Measurements from ENCODE around the gene XPNPEP2.

XPNPEP2 gene

DNA sequence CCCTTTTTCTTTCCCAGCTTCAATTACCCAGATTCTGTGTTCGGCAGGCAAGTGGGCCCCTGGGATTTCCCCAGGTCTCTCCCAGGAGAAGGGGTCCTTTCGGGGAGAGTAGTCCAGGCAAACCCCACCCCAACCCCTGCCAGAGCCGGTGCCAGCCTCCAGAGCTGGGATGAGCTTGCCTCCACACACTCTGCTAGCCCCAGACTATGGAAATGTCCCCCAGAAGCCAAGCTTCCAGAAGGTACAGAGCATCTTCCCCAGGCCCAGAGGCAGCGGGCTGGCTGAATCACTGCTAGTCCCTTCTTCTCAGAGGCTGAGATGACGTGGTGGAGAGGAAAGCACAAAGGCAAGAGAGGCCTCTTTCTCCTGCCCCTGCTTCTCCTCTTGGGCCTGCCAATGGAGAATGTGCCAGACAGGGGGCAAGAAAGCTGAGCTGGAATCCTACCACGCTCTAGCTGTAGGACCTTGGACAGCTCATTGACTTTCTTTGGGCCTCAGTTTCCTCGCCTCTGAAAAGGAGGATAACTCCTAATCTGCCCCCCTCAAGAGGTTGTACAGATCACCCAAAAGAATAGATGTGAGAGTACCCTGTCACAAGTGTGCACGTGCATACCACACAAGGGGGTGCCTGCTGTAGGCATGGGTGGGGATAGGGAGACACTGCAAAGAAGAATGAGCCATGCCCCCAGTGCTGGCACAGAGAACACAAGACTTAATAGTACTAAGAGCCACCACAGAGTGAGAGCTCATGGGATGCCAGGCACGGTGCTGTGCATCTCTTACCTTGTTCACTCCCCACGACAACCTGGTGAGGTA, 43.1 kb downstream of the XPNPEP2 start:
- H3K4me1 Mint-ChIP-seq (ENCODE audit: low read depth in 2 of 2): peaks cover 45 to 47% of the 10 kb centered on the region in 2 donors
- DNase-seq (no peak), ATAC-seq (replicated peaks) (no peak)
- peak overlapping the region; percentile 85 to 93 for H3K27ac Mint-ChIP-seq
- peaks cover 79% of the 10 kb centered on the region for H3K36me3 Mint-ChIP-seq (ENCODE audit: insufficient read depth)
- peak overlapping the region; percentile 95 to 99 for H3K4me3 Mint-ChIP-seq
- H3K27me3 Mint-ChIP-seq: no peaks in the 10 kb centered on the region
- H3K9me3 Mint-ChIP-seq: no peaks in the 10 kb centered on the region

DNA sequence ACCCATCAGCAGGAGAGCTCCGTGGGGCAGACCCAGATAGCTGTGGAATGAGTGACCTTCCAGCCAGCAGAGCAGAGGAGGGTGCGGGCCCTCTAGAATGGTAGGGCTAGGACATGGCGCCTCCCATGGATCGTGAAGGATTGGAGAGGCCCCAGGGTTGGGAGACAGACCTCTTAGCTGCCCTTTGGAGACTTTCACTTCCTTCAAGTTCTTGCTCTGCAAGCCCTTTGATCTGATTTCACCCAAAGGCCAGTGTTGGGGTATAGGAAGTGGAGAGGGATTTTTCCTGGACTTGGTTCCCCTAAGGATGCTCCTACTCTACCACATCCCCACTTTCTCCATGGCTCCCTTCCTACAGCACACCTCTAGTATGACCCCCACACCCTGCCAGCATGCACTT, 43.9 kb downstream of the XPNPEP2 start:
- ATAC-seq (replicated peaks) (no peak), DNase-seq (no peak)
- H3K4me3 Mint-ChIP-seq: peak overlapping the region; percentile 95 to 99
- H3K36me3 Mint-ChIP-seq (ENCODE audit: insufficient read depth): peaks cover 84% of the 10 kb centered on the region
- H3K9me3 Mint-ChIP-seq: no peaks in the 10 kb centered on the region
- peak overlapping the region; percentile 90 to 93 for H3K27ac Mint-ChIP-seq
- H3K27me3 Mint-ChIP-seq: no peaks in the 10 kb centered on the region
- peaks cover 45 to 48% of the 10 kb centered on the region in 2 donors for H3K4me1 Mint-ChIP-seq (ENCODE audit: low read depth in 2 of 2)

DNA sequence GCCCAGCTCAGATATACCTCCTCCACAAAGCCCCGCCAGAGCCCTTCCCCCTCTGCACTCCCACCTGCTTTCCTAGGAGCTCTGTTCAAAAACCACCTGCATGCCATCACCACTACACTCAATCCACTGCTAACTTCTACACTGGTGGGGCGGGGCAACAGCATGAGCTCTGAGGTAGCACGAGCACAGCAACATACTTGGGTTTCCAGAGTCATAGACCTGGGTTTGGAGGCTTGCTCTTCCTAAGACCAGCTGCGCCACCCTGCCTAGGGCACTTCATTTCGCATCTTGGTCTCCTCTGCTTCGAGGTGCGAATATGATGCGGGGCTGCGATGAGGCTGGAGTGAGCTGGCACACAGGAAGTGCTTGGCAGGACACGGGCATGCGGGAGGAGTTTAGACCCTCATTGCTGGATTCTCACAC, 44.5 kb downstream of the XPNPEP2 start:
- H3K4me3 Mint-ChIP-seq: peak overlapping the region; percentile 95 to 99
- H3K4me1 Mint-ChIP-seq (ENCODE audit: low read depth in 2 of 2): peaks cover 45 to 49% of the 10 kb centered on the region in 2 donors
- peak overlapping the region; percentile 90 to 93 for H3K27ac Mint-ChIP-seq
- ATAC-seq (replicated peaks): no peak
- no peaks in the 10 kb centered on the region for H3K9me3 Mint-ChIP-seq
- DNase-seq: no peak
- peaks cover 89% of the 10 kb centered on the region for H3K36me3 Mint-ChIP-seq (ENCODE audit: insufficient read depth)
- no peaks in the 10 kb centered on the region for H3K27me3 Mint-ChIP-seq

DNA sequence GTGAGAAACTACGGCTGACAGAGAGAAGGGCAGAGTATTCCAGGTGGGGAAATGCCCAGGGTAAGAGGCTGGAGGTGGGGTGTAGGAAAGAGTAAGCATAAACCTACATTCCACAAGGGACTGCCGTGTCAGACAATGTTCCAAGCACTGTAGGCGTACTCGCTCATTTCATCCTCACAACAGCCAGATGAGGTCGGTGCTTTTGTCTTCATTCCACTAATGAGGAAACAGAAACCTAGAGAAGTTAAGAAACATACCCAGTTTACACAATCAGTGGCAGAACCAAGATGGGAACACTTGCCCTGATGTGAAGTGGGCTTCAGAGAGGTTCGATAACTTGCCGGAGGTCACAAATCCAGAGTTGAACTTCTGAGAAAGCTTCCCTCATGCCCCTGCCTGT, 45.6 kb downstream of the XPNPEP2 start:
- ATAC-seq (replicated peaks) (no peak), DNase-seq (no peak)
- Mint-ChIP-seq H3K27me3 (no peaks in the 10 kb centered on the region), H3K4me1 (ENCODE audit: low read depth in 2 of 2) (peaks cover 38 to 46% of the 10 kb centered on the region in 2 donors), H3K36me3 (ENCODE audit: insufficient read depth) (peaks cover 92% of the 10 kb centered on the region), H3K9me3 (no peaks in the 10 kb centered on the region), H3K27ac (peak overlapping the region in 1 of 2 donors; percentile 93), H3K4me3 (peak overlapping the region; percentile 95 to 99)

DNA sequence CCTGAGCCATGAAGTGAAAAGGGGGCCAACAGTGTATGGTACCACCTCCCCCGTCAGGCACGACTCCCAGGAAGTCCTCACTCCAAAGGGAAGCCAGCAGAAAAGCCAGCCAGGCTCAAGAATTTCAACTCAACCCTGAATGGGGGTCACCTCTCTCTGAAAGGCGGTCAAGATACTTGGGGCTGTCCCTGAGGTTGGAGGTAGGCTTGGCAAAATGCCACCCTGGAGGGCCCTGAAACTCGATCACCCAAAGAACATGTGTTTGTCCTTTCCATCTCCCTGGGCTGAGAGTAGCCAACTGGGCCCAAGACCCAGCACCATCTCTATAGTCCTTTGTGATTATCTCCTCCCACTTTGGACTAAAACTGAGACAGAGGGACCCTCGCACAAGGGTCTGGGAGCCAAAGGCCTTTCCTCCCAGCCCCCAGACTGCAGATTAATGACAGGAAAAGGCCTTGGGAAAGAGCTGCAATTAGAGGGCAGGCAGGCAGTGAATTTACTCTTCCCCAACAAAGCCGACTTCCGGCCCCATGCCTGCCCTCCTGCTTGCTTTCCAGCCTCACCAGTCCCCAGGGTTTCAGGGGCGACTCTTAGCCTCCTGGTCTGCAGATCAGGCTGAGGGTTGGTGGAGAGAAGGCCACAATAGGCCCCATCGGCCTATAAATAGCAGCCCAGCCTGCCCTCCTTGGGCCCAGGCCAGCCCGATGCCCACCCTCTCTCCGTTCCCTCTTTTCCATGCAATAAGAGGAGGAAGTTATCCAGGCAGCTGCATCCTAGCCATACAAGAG, 46.6 kb downstream of the XPNPEP2 start:
- peak overlapping the region; percentile 84 to 91 for H3K27ac Mint-ChIP-seq
- DNase-seq (no peak), ATAC-seq (replicated peaks) (no peak)
- H3K4me1 Mint-ChIP-seq (ENCODE audit: low read depth in 2 of 2): peaks cover 38 to 44% of the 10 kb centered on the region in 2 donors
- peak overlapping the region; percentile 91 to 95 for H3K4me3 Mint-ChIP-seq
- H3K36me3 Mint-ChIP-seq (ENCODE audit: insufficient read depth): peaks cover 90% of the 10 kb centered on the region
- no peaks in the 10 kb centered on the region for H3K27me3 Mint-ChIP-seq
- no peaks in the 10 kb centered on the region for H3K9me3 Mint-ChIP-seq

DNA sequence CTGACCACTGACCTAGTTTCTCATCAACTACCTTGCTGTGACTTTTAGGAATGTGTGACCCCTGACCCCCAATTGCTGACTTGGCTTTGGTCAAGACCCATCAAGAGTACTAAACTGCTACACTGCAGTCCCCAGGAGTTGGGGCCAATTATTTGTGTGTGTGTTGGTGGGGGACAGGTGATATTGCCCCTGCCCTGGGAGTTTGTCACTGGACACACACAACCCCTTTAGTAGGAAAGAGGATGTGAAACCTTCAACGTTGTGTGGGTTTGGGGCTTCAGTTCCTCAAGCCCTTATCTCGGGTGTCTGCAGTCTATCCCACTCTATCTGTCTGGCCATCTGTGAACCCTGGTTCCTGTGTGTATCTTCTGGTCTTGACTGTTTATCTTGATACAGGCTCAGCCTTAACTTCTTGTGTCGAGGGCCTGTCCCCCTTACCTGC, 47.5 kb downstream of the XPNPEP2 start:
- DNase-seq (no peak), ATAC-seq (replicated peaks) (peak; percentile 14)
- H3K27ac Mint-ChIP-seq: peak overlapping the region; percentile 91 to 95
- H3K4me3 Mint-ChIP-seq: peak overlapping the region; percentile 91 to 95
- no peaks in the 10 kb centered on the region for H3K9me3 Mint-ChIP-seq
- H3K27me3 Mint-ChIP-seq: no peaks in the 10 kb centered on the region
- H3K36me3 Mint-ChIP-seq (ENCODE audit: insufficient read depth): peaks cover 90% of the 10 kb centered on the region
- H3K4me1 Mint-ChIP-seq (ENCODE audit: low read depth in 2 of 2): peaks cover 38 to 44% of the 10 kb centered on the region in 2 donors

DNA sequence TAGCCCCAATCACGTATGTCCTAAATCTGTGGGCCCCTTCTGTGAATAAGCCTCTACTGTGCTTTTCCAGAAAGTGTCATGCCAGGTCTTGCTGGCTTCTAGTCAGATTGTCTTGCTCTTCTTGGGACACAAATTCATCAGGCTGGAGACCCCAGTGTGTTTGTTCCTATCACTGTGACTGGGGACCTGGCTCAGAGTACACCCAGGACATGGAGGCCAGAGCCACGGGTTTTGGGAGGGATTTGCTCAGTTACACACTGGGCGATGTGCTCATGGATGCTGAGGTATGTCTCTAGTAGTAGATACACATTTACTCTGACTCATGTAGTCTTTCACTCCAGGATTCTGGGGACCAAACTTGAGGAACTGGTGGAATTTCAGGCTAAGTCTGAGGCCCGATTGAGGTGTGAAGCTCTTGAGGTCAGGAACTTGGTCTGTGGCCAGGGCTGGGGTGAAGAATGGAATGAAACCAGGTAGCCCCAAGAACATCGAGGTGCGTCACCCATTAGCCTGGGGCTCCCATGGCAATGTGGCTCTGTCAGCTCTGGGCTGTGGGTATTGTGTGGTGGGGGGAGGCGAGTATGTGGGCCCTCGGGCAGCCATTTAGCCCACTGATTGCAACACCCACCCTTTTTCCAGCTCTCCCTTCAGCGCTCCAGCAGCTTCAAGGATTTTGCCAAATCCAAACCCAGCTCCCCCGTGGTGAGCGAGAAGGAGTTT, 48.7 kb downstream of the XPNPEP2 start:
- Mint-ChIP-seq H3K27me3 (no peaks in the 10 kb centered on the region), H3K9me3 (no peaks in the 10 kb centered on the region), H3K4me1 (ENCODE audit: low read depth in 2 of 2) (peaks cover 35 to 41% of the 10 kb centered on the region in 2 donors), H3K4me3 (peak overlapping the region; percentile 72 to 95), H3K27ac (peak overlapping the region; percentile 90 to 95), H3K36me3 (ENCODE audit: insufficient read depth) (peaks cover 90% of the 10 kb centered on the region)
- DNase-seq (peak in 1 of 3 experiments; percentile 17), ATAC-seq (replicated peaks) (peak; percentile 41)

DNA sequence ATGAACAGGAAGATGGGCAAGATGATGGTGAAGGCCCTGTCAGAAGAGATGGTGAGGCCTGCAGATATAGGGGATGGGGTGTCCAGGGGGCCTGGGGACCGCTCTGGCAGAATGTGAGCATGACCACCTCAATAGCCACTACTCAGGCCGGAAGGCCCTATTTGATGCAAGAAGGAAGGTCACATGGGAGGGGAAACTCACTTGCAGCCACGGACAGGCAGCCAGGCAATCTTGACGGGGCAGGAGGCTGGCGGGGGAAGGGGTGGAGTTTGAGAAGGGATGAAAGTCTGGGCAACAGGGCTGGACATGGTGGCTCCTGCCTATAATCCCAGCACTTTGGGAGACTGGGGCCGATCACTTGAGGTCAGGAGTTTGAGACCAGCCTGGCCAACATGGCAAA, 49.7 kb downstream of the XPNPEP2 start:
- no peaks in the 10 kb centered on the region for H3K9me3 Mint-ChIP-seq
- H3K36me3 Mint-ChIP-seq (ENCODE audit: insufficient read depth): peaks cover 89% of the 10 kb centered on the region
- DNase-seq (no peak), ATAC-seq (replicated peaks) (no peak)
- peaks cover 31 to 35% of the 10 kb centered on the region in 2 donors for H3K4me1 Mint-ChIP-seq (ENCODE audit: low read depth in 2 of 2)
- peak overlapping the region; percentile 43 to 54 for H3K4me3 Mint-ChIP-seq
- H3K27me3 Mint-ChIP-seq: no peaks in the 10 kb centered on the region
- H3K27ac Mint-ChIP-seq: peak overlapping the region; percentile 83 to 88

DNA sequence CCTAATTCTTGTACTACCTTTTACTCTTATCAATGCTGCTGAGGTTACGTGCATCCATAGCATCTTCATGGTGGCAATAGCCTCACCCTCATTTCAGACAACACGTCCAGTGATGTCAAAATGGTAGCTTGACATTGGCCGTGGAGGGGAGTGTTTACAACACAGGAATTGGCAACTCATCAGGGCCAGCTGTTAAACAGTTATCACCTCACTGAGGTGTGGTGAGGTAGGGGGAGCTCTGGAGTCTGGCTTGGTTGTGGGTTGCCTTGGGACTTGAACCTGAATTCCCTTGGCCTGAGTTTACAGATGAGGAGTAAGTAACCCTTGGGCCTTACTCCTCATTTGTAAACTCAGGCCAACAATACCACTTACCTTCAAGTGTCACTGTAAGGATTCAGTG, 51.4 kb downstream of the XPNPEP2 start:
- no peak for ATAC-seq (replicated peaks)
- Mint-ChIP-seq H3K27me3 (no peaks in the 10 kb centered on the region), H3K4me3 (no peak overlapping the region), H3K27ac (peak overlapping the region; percentile 29 to 88), H3K36me3 (ENCODE audit: insufficient read depth) (peaks cover 94% of the 10 kb centered on the region), H3K4me1 (ENCODE audit: low read depth in 2 of 2) (peaks cover 31 to 36% of the 10 kb centered on the region in 2 donors), H3K9me3 (no peaks in the 10 kb centered on the region)
- no peak for DNase-seq

DNA sequence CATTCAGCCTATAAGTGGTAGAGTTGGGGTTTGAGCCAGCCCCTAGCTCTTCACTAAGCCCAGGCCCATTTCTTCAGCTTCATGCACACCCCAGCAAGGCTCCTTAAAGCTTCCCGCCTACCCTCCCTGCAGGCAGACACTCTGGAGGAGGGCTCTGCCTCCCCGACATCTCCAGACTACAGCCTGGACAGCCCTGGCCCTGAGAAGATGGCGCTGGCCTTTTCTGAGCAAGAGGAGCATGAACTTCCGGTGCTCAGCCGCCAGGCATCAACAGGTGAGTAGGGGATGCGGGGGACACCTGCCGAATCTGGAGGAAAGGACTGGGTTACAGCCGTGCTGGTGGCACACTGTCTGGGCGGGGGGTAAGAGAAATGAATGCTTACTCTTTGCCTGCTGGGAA, 52.0 kb downstream of the XPNPEP2 start:
- DNase-seq: no peak
- H3K36me3 Mint-ChIP-seq (ENCODE audit: insufficient read depth): peaks cover 94% of the 10 kb centered on the region
- peaks cover 24 to 30% of the 10 kb centered on the region in 2 donors for H3K4me1 Mint-ChIP-seq (ENCODE audit: low read depth in 2 of 2)
- no peak overlapping the region for H3K4me3 Mint-ChIP-seq
- H3K27ac Mint-ChIP-seq: peak overlapping the region in 1 of 2 donors; percentile 69
- ATAC-seq (replicated peaks): no peak
- H3K9me3 Mint-ChIP-seq: no peaks in the 10 kb centered on the region
- H3K27me3 Mint-ChIP-seq: no peaks in the 10 kb centered on the region

DNA sequence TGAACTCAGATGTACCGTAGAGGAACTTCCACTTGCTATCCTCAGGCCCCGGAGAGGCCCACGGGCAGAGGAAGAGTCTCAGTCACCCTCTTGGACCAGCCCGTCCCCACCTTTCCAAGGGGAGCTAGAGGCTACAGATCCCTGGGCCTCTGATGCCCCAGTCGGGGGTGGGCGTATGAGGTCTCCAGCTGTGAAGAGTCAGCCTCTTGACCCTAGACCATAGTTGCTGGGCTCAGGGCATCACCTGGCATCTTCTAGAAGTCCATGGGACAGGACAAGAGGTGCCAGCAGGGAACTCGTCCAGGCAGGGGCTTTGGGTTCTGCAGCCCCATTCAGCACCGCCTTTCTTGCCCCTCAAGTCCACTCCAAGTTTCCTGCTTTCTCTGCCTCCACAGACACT, 52.6 kb downstream of the XPNPEP2 start:
- DNase-seq (no peak), ATAC-seq (replicated peaks) (no peak)
- Mint-ChIP-seq H3K36me3 (ENCODE audit: insufficient read depth) (peaks cover 94% of the 10 kb centered on the region), H3K27me3 (no peaks in the 10 kb centered on the region), H3K9me3 (no peaks in the 10 kb centered on the region), H3K4me3 (peak overlapping the region in 1 of 2 donors; percentile 14), H3K4me1 (ENCODE audit: low read depth in 2 of 2) (peaks cover 20 to 24% of the 10 kb centered on the region in 2 donors), H3K27ac (peak overlapping the region in 1 of 2 donors; percentile 69)

DNA sequence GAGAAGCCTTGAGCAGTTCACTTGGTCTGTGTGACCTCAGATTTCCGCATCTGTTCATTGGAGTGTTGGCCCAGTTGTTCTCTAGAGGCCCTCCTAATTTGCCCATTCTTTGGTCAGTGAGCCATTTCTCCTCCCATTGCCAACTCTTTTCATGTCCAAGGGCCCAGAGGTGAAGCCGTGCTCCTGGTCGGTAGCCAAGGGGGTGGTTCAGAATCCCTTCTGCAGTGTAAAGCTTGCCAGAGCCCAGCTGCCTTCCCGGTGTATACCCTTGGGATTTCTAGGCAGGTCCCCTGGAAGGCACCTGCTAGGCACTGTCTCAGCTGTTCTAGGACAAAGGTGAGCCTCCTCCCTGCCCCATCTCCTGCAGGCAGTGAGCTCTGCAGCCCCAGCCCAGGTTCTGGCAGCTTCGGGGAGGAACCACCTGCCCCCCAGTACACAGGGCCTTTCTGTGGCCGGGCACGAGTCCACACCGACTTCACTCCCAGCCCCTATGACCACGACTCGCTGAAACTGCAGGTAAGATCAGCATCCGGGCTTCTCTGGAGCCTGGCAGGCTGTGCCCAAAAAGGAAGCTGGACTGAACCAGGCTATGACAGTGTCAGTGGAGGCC, 53.3 kb downstream of the XPNPEP2 start:
- Mint-ChIP-seq H3K4me1 (ENCODE audit: low read depth in 2 of 2) (peaks cover 17% of the 10 kb centered on the region in 2 donors), H3K36me3 (ENCODE audit: insufficient read depth) (peaks cover 93% of the 10 kb centered on the region), H3K9me3 (no peaks in the 10 kb centered on the region), H3K27me3 (no peaks in the 10 kb centered on the region), H3K4me3 (no peak overlapping the region), H3K27ac (peak overlapping the region in 1 of 2 donors; percentile 73)
- DNase-seq: no peak
- ATAC-seq (replicated peaks): no peak
